ENCODE measurements around the gene SEPSECS. TPM values are rescaled to one million over a fixed set of nuclear protein-coding genes. Genes with fewer than 3 reads are reported as not detected.

Gene SEPSECS
- polyA plus RNA-seq, 3 donors: 0.65 to 5.8 (median 2.1) TPM

DNA sequence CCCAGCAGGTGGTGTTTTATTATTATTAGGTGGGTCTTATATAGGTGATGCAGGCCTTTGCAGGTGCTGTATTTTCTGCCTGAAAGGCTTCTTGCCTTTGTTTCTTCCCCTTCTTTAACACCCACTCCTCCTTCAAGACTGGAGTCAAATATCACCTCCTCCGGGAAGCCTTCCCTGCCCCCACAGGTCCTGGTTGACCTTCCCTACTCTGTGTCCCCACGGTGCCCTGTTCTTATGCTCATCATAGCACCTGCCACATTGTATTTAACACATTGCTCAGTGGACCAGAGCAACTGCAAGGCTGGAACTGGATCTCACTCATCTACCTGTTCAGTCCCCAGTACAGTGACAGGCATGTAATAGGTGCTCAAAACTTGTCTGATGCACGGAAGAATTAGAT, 89.7 kb downstream of the SEPSECS start:
- Histone ChIP-seq H3K4me3 (replicated peaks in 1 of 3; ENCODE audit: low read depth in 2 of 3, low read length in 3 of 3) (no peak overlapping the region), H3K9me3 (replicated peaks in 1 of 2; ENCODE audit: control insufficient read depth in 1 of 2, insufficient read depth in 1 of 2, low read length in 2 of 2) (no peaks in the 10 kb centered on the region), H3K27me3 (ENCODE audit: control insufficient read depth in 2 of 2, insufficient read depth in 2 of 2, low read length in 2 of 2) (no peaks in the 10 kb centered on the region), H3K36me3 (replicated peaks in 1 of 2; ENCODE audit: control insufficient read depth in 1 of 2, insufficient read depth in 2 of 2, low read length in 2 of 2) (no peaks in the 10 kb centered on the region), H3K9ac (ENCODE audit: insufficient read depth, low read length, poor library complexity, severe bottlenecking) (no peak overlapping the region), H3K79me2 (ENCODE audit: insufficient read depth, low read length) (no peaks in the 10 kb centered on the region), H3K27ac (ENCODE audit: low read depth in 1 of 2, low read length in 2 of 2) (no peak overlapping the region), H2AFZ (ENCODE audit: insufficient read depth, low read depth, low read length, poor library complexity, severe bottlenecking) (no peak overlapping the region), H3K4me1 (ENCODE audit: control insufficient read depth in 1 of 2, insufficient read depth in 2 of 2, low read length in 2 of 2) (no peaks in the 10 kb centered on the region), H3K4me2 (replicated peaks; ENCODE audit: extremely low read depth, low read length, poor library complexity, severe bottlenecking) (no peak overlapping the region), H4K20me1 (ENCODE audit: insufficient read depth, low read length) (no peaks in the 10 kb centered on the region)
- Mint-ChIP-seq H3K9me3 (peaks cover 0 to 18% (median 3%) of the 10 kb centered on the region in 7 donors), H3K36me3 (no peaks in the 10 kb centered on the region), H3K27me3 (ENCODE audit: low read depth in 3 of 3) (peaks cover 0 to 9% (median 0%) of the 10 kb centered on the region in 3 donors), H3K4me3 (no peak overlapping the region), H3K27ac (no peak overlapping the region), H3K4me1 (no peaks in the 10 kb centered on the region)
- TF ChIP-seq, protein P1, sequence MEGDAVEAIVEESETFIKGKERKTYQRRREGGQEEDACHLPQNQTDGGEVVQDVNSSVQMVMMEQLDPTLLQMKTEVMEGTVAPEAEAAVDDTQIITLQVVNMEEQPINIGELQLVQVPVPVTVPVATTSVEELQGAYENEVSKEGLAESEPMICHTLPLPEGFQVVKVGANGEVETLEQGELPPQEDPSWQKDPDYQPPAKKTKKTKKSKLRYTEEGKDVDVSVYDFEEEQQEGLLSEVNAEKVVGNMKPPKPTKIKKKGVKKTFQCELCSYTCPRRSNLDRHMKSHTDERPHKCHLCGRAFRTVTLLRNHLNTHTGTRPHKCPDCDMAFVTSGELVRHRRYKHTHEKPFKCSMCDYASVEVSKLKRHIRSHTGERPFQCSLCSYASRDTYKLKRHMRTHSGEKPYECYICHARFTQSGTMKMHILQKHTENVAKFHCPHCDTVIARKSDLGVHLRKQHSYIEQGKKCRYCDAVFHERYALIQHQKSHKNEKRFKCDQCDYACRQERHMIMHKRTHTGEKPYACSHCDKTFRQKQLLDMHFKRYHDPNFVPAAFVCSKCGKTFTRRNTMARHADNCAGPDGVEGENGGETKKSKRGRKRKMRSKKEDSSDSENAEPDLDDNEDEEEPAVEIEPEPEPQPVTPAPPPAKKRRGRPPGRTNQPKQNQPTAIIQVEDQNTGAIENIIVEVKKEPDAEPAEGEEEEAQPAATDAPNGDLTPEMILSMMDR (IDR thresholded peaks at IDR 0.05): no peak
- intact Hi-C loops (cut with micrococcal nuclease): no loop called here
- 70% methylated on average over 2 of the region's 3 CpGs for WGBS (ENCODE audit: insufficient coverage)
- DNase-seq: no peak

Other genes starting within 250 kb of the SEPSECS start
- 10 to 100 TPM in 2 of 3 donors, 1 to 10 TPM in 1; 5.5 to 15.8 (median 14.9) TPM for gene CCDC149, start 247.4 kb downstream of the SEPSECS start, polyA plus RNA-seq
- gene LGI2, start 129.5 kb downstream of the SEPSECS start, polyA plus RNA-seq: under 1 TPM in 2 of 3 donors, not detected in 1; 0.30 to 0.33 TPM
- gene PI4K2B, start 73.6 kb upstream of the SEPSECS start, polyA plus RNA-seq: 1 to 10 TPM; 3.0 to 8.5 (median 7.4) TPM
- 1 to 10 TPM; 1.6 to 3.5 (median 3.4) TPM for gene ZCCHC4, start 152.3 kb upstream of the SEPSECS start, polyA plus RNA-seq
- gene ANAPC4, start 216.8 kb upstream of the SEPSECS start, polyA plus RNA-seq: 10 to 100 TPM; 12.7 to 22.9 (median 15.1) TPM

Data from CD14-positive monocyte (primary cell).